ENCODE measurements around the gene TPRX2. TPM values are rescaled to one million over a fixed set of nuclear protein-coding genes. Genes with fewer than 3 reads are reported as not detected.

Gene TPRX2
- total and polyA plus RNA-seq, 2 of the 8 experiments (the other 6 are each of a cell fraction or from before 2014, with no cell fraction given), result not detected

GRCh38 chr19:47896019-47896418 is 37.0 kb downstream of the TPRX2 start:
- DNase-seq (ENCODE audit: low read depth in 1 of 2, low spot score in 2 of 2) (no peak), FAIRE-seq (no peak)
- H3K23me2 ChIP-seq (ENCODE audit: low read depth, low read length), result no peaks in the 10 kb centered on the region
- no peak overlapping the region for H4K91ac ChIP-seq (replicated peaks; ENCODE audit: insufficient read length, low read length)
- no peak overlapping the region for H3K4me3 ChIP-seq (ENCODE audit: extremely low read depth in 1 of 4, insufficient read depth in 2 of 4, low read depth in 3 of 4, low read length in 4 of 4)
- H3K9me3 ChIP-seq (ENCODE audit: insufficient read depth in 2 of 2, low read depth in 1 of 2, low read length in 1 of 2), result no peaks in the 10 kb centered on the region
- 94 to 100% methylated on average over 1 to 4 of the region's 4 CpGs for WGBS, 2 experiments (ENCODE audit: extremely low coverage in 1 of 2, insufficient coverage in 1 of 2, insufficient read length in 1 of 2, insufficient replicate concordance in 2 of 2, low coverage in 1 of 2, low lambda C conversion rate in 2 of 2, missing lambda C conversion rate in 1 of 2)
- no peaks in the 10 kb centered on the region for H3K27me3 ChIP-seq (replicated peaks in 1 of 4; ENCODE audit: control insufficient read depth in 3 of 4, extremely low read depth in 1 of 4, insufficient read depth in 3 of 4, low read length in 3 of 4)
- POLR2A ChIA-PET (ENCODE audit: partially characterized antibody), result no interaction called here
- no peak overlapping the region for H2BK5ac ChIP-seq (ENCODE audit: low read depth, low read length)
- no peak overlapping the region for H3K14ac ChIP-seq (ENCODE audit: insufficient read length)
- no peak overlapping the region for H3K4ac ChIP-seq (replicated peaks; ENCODE audit: insufficient read length, low read depth, low read length)
- no peaks in the 10 kb centered on the region for H3K79me2 ChIP-seq (ENCODE audit: control insufficient read depth in 1 of 2, insufficient read depth in 2 of 2, low read length in 2 of 2)
- H3K9ac ChIP-seq (replicated peaks in 1 of 4; ENCODE audit: extremely low read depth in 1 of 4, low read depth in 3 of 4, low read length in 3 of 4), result no peak overlapping the region
- no peak overlapping the region for H3K18ac ChIP-seq (ENCODE audit: extremely low read depth, low read length)
- H4K20me1 ChIP-seq (replicated peaks in 1 of 2; ENCODE audit: control insufficient read depth in 1 of 2, insufficient read depth in 2 of 2, low read length in 2 of 2), result no peaks in the 10 kb centered on the region
- H2BK15ac ChIP-seq (ENCODE audit: low read length), result no peak overlapping the region
- no peak overlapping the region for H4K5ac ChIP-seq (ENCODE audit: insufficient read length, low read depth, low read length)
- H3K27ac ChIP-seq (ENCODE audit: low read depth, low read length), result no peak overlapping the region
- H2AK5ac ChIP-seq (ENCODE audit: low read depth, low read length), result no peak overlapping the region
- H2BK20ac ChIP-seq (ENCODE audit: low read length), result no peak overlapping the region
- H2BK120ac ChIP-seq (replicated peaks; ENCODE audit: low read depth, low read length), result no peak overlapping the region
- no peak overlapping the region for H3K56ac ChIP-seq (replicated peaks; ENCODE audit: insufficient read length, low read depth, low read length)
- H2BK12ac ChIP-seq (ENCODE audit: low read depth, low read length), result no peak overlapping the region
- H2AFZ ChIP-seq (ENCODE audit: low read length), result no peak overlapping the region
- H3K23ac ChIP-seq (ENCODE audit: insufficient read length), result no peak overlapping the region
- H3K4me2 ChIP-seq (ENCODE audit: insufficient read depth in 1 of 2, low read depth in 2 of 2, low read length in 2 of 2), result no peak overlapping the region
- H3K79me1 ChIP-seq (ENCODE audit: low read depth, low read length), result no peaks in the 10 kb centered on the region
- no peaks in the 10 kb centered on the region for H3K36me3 ChIP-seq (ENCODE audit: control insufficient read depth in 2 of 4, insufficient read depth in 4 of 4, low read length in 3 of 4)
- H3K4me1 ChIP-seq (replicated peaks in 1 of 4; ENCODE audit: control insufficient read depth in 3 of 4, insufficient read depth in 4 of 4, low read length in 3 of 4), result peaks cover 0 to 4% (median 0%) of the 10 kb centered on the region in 4 experiments; a peak in 3 of 7 replicates
- CTCF ChIA-PET (ENCODE audit: partially characterized antibody), result interaction anchor here (0.6 to 1.5 kb wide), 3 partner anchors 9 to 62 kb away, joined by 3 to 5 read pairs (median 3); no protein-coding TSS in a partner anchor
- H4K8ac ChIP-seq (ENCODE audit: extremely low read depth, insufficient read depth, low read length), result no peak overlapping the region
- TF ChIP-seq TEAD4 (IDR thresholded peaks at IDR 0.05; ENCODE audit: low read depth, low read length), result no peak
- TF ChIP-seq SP2 (IDR thresholded peaks at IDR 0.05; ENCODE audit: low read length), result no peak
- TF ChIP-seq KDM5A (IDR thresholded peaks at IDR 0.05; ENCODE audit: low read length), result no peak
- no peak for TF ChIP-seq ATF3 (IDR thresholded peaks at IDR 0.05; ENCODE audit: insufficient read depth, low read depth, low read length)
- no peak for TF ChIP-seq ZNF274 (IDR thresholded peaks at IDR 0.05; ENCODE audit: borderline replicate concordance, extremely low read depth, low read length)
- no peak for TF ChIP-seq CTCF (IDR thresholded peaks at IDR 0.05; ENCODE audit: control extremely low read depth in 1 of 3, insufficient read depth in 1 of 3, low read depth in 1 of 3, low read length in 3 of 3)
- no peak for TF ChIP-seq SIX5 (IDR thresholded peaks at IDR 0.05; ENCODE audit: low read depth, low read length)
- TF ChIP-seq SIN3A (conservative IDR thresholded peaks at IDR 0.05 in 1 of 2, IDR thresholded peaks at IDR 0.05 in 1 of 2; ENCODE audit: low read depth in 1 of 2, low read length in 2 of 2), result no peak
- no peak for TF ChIP-seq TAF7 (optimal IDR thresholded peaks at IDR 0.05; ENCODE audit: borderline replicate concordance, low read depth, low read length)

Measured in H1 (cell line).